ENCODE measurements around the gene S100A13. TPM values are rescaled to one million over a fixed set of nuclear protein-coding genes. Genes with fewer than 3 reads are reported as not detected.

Gene S100A13
- total RNA-seq, 1 experiment from 2014 or later: 238 TPM

DNA sequence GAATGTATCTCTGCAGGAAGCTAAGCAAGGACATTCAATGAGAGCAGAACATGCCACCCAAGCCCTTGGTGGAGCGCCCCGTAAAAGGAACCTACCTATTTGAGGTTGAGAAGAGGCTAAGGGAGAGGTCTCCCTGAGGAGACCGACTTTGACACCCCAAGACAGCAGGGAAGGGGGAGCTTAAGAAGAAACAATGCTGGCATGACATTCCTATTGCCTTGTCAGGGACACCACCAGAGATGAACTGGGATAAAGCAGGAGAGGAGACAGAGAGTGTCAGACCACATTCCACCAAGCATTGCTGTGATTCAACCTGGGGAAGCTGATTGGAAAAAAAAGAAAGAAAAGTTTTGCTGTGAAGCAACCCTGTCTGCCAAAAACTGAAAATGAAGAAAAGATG lies 48.4 kb downstream of the S100A13 start:
- Mint-ChIP-seq H3K9me3 (ENCODE audit: unreplicated experiment) (no peaks in the 10 kb centered on the region), H3K4me1 (ENCODE audit: low read depth, unreplicated experiment) (peaks cover 38% of the 10 kb centered on the region), H3K4me3 (ENCODE audit: unreplicated experiment) (peak overlapping the region; percentile 16), H3K36me3 (ENCODE audit: insufficient read depth, unreplicated experiment) (peaks cover 20% of the 10 kb centered on the region), H3K27me3 (ENCODE audit: insufficient read depth, unreplicated experiment) (no peaks in the 10 kb centered on the region), H3K27ac (ENCODE audit: unreplicated experiment) (peak overlapping the region; percentile 73)
- Histone ChIP-seq H3K36me3 (ENCODE audit: control insufficient read depth, insufficient read depth, low read length) (no peaks in the 10 kb centered on the region), H3K9me3 (no peaks in the 10 kb centered on the region), H3K4me1 (peaks cover 62% of the 10 kb centered on the region), H3K4me3 (ENCODE audit: low read depth, low read length) (no peak overlapping the region), H3K27me3 (replicated peaks; ENCODE audit: control insufficient read depth, insufficient read depth, low read length) (no peaks in the 10 kb centered on the region)
- no TSS peak for BruUV-seq (replicated peaks)
- DNase-seq: peak; percentile 62 to 63
- ChIA-PET CTCF (interaction anchor here (0.7 to 1.6 kb wide), 5 partner anchors 13 to 59 kb away, joined by 3 to 7 read pairs (median 5); partner anchors contain the start of gene S100A13), POLR2A (interaction anchor here (0.6 to 2.8 kb wide), 6 partner anchors 11 to 56 kb away, joined by 3 to 25 read pairs (median 4); partner anchors contain the start of genes S100A13, S100A14 and S100A16)
- intact Hi-C loops (cut with micrococcal nuclease; ENCODE audit: unreplicated experiment): loop anchor here (1.0 to 5.0 kb wide), 2 partner anchors 13 to 93 kb away; partner anchors contain the start of gene ILF2
- TF ChIP-seq, protein P1, sequence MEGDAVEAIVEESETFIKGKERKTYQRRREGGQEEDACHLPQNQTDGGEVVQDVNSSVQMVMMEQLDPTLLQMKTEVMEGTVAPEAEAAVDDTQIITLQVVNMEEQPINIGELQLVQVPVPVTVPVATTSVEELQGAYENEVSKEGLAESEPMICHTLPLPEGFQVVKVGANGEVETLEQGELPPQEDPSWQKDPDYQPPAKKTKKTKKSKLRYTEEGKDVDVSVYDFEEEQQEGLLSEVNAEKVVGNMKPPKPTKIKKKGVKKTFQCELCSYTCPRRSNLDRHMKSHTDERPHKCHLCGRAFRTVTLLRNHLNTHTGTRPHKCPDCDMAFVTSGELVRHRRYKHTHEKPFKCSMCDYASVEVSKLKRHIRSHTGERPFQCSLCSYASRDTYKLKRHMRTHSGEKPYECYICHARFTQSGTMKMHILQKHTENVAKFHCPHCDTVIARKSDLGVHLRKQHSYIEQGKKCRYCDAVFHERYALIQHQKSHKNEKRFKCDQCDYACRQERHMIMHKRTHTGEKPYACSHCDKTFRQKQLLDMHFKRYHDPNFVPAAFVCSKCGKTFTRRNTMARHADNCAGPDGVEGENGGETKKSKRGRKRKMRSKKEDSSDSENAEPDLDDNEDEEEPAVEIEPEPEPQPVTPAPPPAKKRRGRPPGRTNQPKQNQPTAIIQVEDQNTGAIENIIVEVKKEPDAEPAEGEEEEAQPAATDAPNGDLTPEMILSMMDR (IDR thresholded peaks at IDR 0.05; ENCODE audit: insufficient read depth in 1 of 2, low read depth in 1 of 2, low read length in 1 of 2, severe bottlenecking in 1 of 2, unreplicated experiment in 1 of 2): no peak

DNA sequence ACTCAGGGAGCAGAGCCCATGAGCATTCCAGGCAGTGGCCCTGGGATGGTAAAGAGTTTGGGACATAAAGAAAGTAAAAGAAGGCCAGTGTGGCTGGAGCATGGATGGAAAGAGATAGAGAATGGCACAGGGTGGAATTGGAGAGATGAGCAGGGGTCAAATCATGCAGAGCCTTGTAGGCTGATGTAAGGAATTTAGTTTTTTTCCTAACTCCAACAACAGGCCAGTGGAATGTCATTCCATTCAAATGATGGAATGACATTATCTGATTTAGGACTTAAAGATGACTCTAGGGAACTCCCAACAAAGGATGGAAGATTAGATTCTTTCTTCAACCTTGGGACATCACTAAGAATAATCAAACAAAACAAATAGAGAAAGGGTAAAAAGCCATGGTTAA lies 48.8 kb downstream of the S100A13 start:
- CTCF ChIA-PET: interaction anchor here (0.7 to 1.6 kb wide), 5 partner anchors 12 to 58 kb away, joined by 3 to 7 read pairs (median 5); partner anchors contain the start of gene S100A13
- POLR2A ChIA-PET: interaction anchor here (0.6 to 2.8 kb wide), 5 partner anchors 34 to 56 kb away, joined by 3 to 25 read pairs (median 4); partner anchors contain the start of genes S100A13, S100A14 and S100A16
- Histone ChIP-seq H3K36me3 (ENCODE audit: control insufficient read depth, insufficient read depth, low read length) (no peaks in the 10 kb centered on the region), H3K27me3 (replicated peaks; ENCODE audit: control insufficient read depth, insufficient read depth, low read length) (no peaks in the 10 kb centered on the region), H3K4me1 (peaks cover 60% of the 10 kb centered on the region), H3K4me3 (ENCODE audit: low read depth, low read length) (no peak overlapping the region), H3K9me3 (no peaks in the 10 kb centered on the region)
- Mint-ChIP-seq H3K9me3 (ENCODE audit: unreplicated experiment) (no peaks in the 10 kb centered on the region), H3K4me1 (ENCODE audit: low read depth, unreplicated experiment) (peaks cover 37% of the 10 kb centered on the region), H3K4me3 (ENCODE audit: unreplicated experiment) (peak overlapping the region; percentile 16), H3K36me3 (ENCODE audit: insufficient read depth, unreplicated experiment) (peaks cover 20% of the 10 kb centered on the region), H3K27me3 (ENCODE audit: insufficient read depth, unreplicated experiment) (no peaks in the 10 kb centered on the region), H3K27ac (ENCODE audit: unreplicated experiment) (peak overlapping the region; percentile 73)
- TF ChIP-seq, protein P1 (IDR thresholded peaks at IDR 0.05; ENCODE audit: insufficient read depth in 1 of 2, low read depth in 1 of 2, low read length in 1 of 2, severe bottlenecking in 1 of 2, unreplicated experiment in 1 of 2): no peak
- DNase-seq: peak in 1 of 2 experiments; percentile 48
- BruUV-seq (replicated peaks): no TSS peak
- intact Hi-C loops (cut with micrococcal nuclease; ENCODE audit: unreplicated experiment): loop anchor here (1.0 to 5.0 kb wide), 2 partner anchors 12 to 94 kb away; partner anchors contain the start of gene ILF2

DNA sequence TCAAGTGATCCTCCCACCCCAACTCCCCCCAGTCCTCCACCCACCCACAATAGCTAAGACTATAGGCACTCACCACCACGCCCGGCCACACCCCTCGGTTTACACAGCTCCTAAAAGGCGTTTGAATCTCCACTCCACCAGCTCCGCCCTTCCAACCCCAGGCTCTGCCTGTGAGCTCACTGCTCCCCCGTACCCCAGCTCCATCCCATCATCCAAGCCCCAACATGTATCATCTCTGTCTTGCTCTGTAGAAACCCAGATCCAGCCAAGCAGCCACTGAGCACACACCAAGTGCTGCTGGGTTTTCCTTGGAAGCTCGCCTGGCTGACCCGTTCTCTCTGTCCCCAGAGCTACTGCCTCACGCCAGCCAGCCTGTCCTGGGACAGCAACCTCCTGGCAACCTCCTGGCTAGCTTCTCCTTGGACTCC lies 49.7 kb downstream of the S100A13 start:
- Histone ChIP-seq H3K27me3 (replicated peaks; ENCODE audit: control insufficient read depth, insufficient read depth, low read length) (no peaks in the 10 kb centered on the region), H3K9me3 (no peaks in the 10 kb centered on the region), H3K36me3 (ENCODE audit: control insufficient read depth, insufficient read depth, low read length) (no peaks in the 10 kb centered on the region), H3K4me1 (peaks cover 62% of the 10 kb centered on the region), H3K4me3 (ENCODE audit: low read depth, low read length) (no peak overlapping the region)
- DNase-seq: peak; percentile 52 to 76
- H3K4me3 Mint-ChIP-seq (ENCODE audit: unreplicated experiment): peak overlapping the region; percentile 16
- H3K27ac Mint-ChIP-seq (ENCODE audit: unreplicated experiment): peak overlapping the region; percentile 73
- no peaks in the 10 kb centered on the region for H3K9me3 Mint-ChIP-seq (ENCODE audit: unreplicated experiment)
- intact Hi-C loops (cut with micrococcal nuclease; ENCODE audit: unreplicated experiment): loop anchor here (1.0 to 5.0 kb wide), 2 partner anchors 11 to 95 kb away; partner anchors contain the start of gene ILF2
- ChIA-PET CTCF (interaction anchor here (0.6 to 1.6 kb wide), 8 partner anchors 9 to 72 kb away, joined by 3 to 10 read pairs (median 5); partner anchors contain the start of genes S100A1, S100A13 and S100A14), POLR2A (interaction anchor here (0.5 to 2.8 kb wide), 9 partner anchors 11 to 301 kb away, joined by 3 to 25 read pairs (median 4); partner anchors contain the start of genes CHTOP, S100A13, S100A14 and S100A16)
- peaks cover 45% of the 10 kb centered on the region for H3K4me1 Mint-ChIP-seq (ENCODE audit: low read depth, unreplicated experiment)
- TF ChIP-seq, protein P1 (IDR thresholded peaks at IDR 0.05; ENCODE audit: insufficient read depth in 1 of 2, low read depth in 1 of 2, low read length in 1 of 2, severe bottlenecking in 1 of 2, unreplicated experiment in 1 of 2): no peak
- peaks cover 20% of the 10 kb centered on the region for H3K36me3 Mint-ChIP-seq (ENCODE audit: insufficient read depth, unreplicated experiment)
- no peaks in the 10 kb centered on the region for H3K27me3 Mint-ChIP-seq (ENCODE audit: insufficient read depth, unreplicated experiment)
- no TSS peak for BruUV-seq (replicated peaks)

Data from Caco-2 (cell line).